NCI-H2196 treated with DMSO at 0.1 percent for 48 hours (cell line): Measurements from ENCODE around the gene XPR1.

ENCODE experiments used
- DNase-seq: peaks from one replicate; lab custom pipeline; 2025; ENCODE audit not compliant: unreplicated experiment; lab: John Stamatoyannopoulos, UW

Gene XPR1

GRCh38 chr1:180614730-180615129, 17.1 kb upstream of the XPR1 start:
- no peak for DNase-seq

DNA sequence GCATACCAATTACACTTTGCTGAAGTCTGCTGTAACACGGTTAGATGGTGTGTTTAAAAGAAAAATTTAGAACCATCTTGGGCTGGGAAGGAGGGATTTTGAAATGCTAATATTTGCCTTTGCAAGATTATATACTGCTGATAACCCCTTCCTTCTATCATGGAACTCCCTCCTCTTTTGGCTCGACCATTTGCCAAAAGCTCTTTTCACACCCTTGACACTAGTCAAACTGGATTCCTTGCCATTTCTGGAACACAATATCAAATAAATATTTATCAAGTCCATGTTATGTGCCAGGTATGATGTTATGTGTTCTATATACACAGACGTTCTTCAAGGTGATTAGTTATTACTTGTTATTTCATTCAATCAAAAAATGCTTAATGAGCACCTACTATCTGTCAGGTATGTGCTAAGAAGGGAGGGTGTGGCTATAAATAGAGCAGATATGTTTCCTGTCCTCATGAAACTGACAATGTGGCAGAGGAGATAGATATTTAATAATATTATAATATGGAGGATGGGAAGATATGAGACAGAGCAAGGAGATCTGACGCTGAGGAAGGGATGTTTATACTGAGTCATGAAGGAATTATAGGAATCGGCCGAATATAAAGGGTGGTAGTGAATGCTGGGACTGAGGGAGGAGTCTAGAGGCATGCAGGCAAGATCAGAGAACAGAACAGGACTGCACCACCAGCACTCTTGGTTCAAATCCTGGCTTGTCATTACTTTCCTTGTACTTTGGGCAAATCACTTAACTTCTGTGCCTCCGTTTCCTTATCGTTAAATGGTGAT, 16.1 kb upstream of the XPR1 start:
- DNase-seq: no peak

- DNase-seq: no peak
Measured at GRCh38 chr1:180616439-180616838, 15.4 kb upstream of the XPR1 start.

DNA sequence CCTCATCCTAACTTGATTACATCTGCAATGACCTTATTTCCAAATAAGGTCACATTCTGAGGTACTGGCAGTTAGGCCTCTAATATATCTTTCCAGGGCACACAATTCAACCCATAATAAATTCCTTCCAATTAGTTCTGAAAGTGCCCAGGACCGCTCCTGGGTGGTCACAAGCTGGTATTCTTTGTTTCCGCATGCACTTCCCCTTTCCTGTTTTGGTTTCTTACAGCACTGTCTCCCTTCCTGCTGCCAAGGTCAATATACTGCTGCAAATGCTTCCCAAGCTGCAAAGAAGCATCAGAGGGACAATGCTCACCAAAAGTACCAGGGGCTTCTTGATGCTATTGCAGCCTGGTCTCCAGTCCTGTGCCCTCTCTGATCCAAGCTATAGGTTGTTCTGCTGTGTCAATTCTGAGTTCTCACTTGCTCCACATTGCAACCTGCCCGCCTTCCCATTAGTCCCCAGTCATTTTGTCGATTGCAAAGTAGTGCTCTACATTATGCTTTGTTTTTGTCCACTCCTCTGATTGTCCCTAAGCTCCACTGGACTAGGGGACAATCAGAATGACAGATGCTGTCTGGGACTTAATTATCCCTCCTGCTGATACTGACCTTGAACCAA, 13.9 kb upstream of the XPR1 start:
- DNase-seq: no peak

- no peak for DNase-seq
Measured at GRCh38 chr1:180620581-180620980, 11.2 kb upstream of the XPR1 start.

GRCh38 chr1:180622658-180623508, 8.9 kb upstream of the XPR1 start:
- no peak for DNase-seq

DNA sequence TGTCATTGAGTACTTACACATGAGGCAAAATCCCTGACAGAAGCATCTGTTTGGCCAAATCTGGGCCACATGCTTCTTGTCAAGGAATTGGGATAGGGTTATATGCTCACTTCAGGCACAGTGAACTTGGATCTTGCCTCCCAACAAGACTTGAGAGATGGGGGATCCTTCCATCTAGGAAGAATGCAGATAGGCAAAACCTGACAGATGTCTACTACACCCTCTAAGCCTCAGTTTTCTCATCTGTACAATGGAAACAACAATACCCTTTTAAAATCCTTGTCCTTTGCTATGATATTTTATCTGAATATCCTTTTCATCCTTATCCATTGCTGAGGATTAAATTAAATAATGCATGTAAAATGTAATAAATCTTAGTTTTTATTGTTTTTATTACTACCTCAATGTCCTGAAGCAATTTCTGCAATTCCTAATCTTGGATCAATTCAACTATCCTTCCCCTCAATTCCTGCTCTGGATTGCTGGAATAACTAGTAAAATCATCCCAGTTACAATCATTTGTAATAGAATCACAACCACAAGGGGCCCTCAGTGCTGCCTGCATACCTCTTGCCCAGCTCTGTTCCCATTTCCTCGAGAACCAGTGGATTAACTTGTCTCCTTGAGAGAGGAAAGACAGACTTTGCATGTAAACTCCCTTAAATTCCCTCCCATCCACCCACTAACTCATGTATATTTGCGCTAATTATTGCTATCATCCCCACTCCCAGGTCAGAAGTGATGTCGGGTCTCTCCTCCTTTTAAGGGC, 8.1 kb upstream of the XPR1 start:
- DNase-seq: no peak

GRCh38 chr1:180626711-180627110, 5.1 kb upstream of the XPR1 start:
- no peak for DNase-seq

DNA sequence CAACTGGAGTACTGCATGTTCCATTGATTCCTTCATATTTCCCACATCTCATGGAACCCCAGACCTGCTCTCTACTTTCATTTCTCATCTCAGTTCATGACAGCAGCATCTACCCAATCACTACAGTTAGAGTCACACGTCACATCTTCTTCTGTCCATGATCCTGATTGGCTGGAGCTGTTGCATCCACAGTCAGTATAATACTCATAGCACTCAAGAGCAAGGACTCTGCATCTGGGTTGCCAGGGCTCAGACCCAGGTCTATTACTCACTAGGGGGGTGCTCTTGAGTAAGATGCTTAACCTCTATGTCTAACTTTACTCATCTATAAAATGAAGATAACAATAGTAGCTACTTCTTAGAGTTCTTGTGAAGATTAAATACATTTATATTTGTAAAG, 4.4 kb upstream of the XPR1 start:
- DNase-seq: no peak

- DNase-seq: no peak
Measured at GRCh38 chr1:180628646-180629045, 3.2 kb upstream of the XPR1 start.

- no peak for DNase-seq
Measured at GRCh38 chr1:180630408-180631193, 1.2 kb upstream of the XPR1 start.

DNA sequence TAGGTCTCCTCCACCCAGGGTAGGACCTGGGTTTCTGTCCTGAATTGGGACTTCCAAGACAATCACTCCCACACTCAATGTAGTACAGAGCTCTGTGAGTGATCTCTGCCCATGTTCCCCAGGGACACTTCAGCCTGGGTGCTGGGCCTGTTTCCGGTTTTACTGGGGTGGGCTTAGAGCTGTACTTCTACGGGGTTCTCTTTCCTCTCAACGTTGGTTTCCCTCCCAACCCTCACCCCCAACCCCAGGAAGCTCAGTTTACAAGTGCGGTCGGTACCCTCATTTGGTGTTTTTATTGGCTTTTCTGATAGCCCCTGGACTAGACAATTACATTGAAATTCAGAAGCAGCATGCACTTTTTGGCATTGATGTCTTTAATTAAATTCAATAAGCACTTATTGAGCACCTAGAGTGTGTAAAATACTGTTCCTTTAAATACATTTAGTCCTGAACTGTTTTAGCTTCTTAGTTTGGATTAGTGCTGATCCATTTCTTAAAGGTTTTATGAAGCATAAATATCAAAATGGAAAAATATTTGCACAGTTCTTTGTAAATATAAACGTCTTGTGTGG, 542 bp upstream of the XPR1 start:
- DNase-seq: no peak

DNA sequence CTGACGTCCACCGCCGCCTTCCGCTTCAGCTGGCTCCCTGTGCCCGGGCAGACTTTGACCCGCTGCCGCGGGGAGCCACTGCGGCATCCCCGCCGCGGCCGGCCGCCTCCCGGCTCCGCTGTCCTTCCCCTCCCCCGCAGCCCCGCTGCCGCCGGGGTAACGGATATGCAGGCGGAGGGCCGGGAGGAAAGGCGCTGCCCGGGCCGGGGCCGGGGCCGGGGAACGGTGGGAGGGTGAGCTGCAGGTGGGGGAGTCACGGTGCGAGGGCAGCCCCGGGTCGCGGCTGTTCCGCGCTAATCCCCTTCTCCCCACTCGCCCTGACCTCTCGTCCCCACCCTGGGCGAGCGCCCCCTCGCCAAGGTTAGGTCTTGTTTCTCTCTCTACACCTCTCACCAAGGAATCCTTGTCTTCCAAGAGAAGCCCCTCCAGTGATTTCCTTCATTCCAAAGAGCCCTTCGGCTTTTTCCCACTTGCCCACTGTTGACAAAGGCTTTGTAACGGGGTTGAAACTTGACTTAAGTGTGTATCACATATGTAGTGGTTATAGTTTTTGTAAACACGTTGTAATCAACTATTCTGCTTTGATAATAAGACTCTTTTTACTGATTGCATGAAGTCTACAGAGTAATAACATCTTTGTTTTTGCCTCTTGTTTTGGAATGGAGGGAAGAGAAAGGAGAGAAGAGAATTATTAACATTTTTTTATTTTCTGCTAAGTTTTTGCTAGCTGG, 669 bp downstream of the XPR1 start:
- peak; percentile 47 for DNase-seq

GRCh38 chr1:180633057-180634056, 1.5 kb downstream of the XPR1 start:
- DNase-seq: no peak

DNA sequence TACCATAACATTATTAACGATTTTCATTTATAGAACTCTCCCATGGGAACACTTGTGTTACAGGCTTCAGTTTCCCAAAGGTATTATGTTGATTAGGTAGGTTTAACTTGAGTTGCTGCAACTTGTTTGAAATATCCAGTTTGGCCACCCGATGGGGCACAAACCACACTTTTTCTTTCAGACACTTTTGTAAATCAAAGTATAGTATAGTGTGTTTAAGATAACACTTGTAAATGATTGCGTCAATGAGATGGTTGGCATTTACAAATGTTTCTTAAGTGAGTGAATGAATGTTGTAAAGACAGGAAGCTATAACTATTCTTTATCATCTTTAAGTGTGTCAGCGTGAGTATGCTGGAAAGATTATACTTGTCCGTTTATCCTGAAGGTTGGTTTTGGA, 4.3 kb downstream of the XPR1 start:
- no peak for DNase-seq

DNA sequence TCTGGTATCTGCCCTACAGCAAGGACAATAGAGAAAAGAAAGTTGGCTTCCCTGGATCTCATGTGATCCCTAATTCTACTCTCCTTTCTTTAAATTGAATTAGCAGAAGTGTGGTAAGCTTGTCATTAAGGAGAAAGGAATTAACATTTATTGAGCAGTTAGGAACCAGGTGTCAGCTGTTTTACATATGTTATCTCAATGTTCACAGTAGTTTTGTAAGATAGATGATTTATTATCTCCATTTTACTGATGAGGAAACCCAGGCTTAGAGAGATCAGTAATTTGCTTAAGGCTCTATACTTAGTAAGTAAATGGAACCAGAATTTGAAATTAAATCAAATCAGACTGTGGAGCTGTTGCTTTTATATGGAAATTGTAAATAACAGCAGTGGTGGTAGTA, 8.0 kb downstream of the XPR1 start:
- no peak for DNase-seq

GRCh38 chr1:180640531-180640949, 8.7 kb downstream of the XPR1 start:
- no peak for DNase-seq

- no peak for DNase-seq
Measured at GRCh38 chr1:180641662-180642061, 9.8 kb downstream of the XPR1 start.
